Osteocyte (in vitro differentiated cells): ENCODE results near the gene PRKACA. TPM values are rescaled to one million over a fixed set of nuclear protein-coding genes. Genes with fewer than 3 reads are reported as not detected.

Source experiments
- DNase-seq: peaks from one replicate; pipeline ENCODE4 v3.0.0; 2021; ENCODE audit warnings: mixed read lengths; ENCODE audit not compliant: unreplicated experiment; ENCODE audit errors: extremely low spot score
- H3K27ac Mint-ChIP-seq: one replicate; pipeline ENCODE4 v1.8.0; 2021; ENCODE audit warnings: mild to moderate bottlenecking, mixed read lengths; ENCODE audit not compliant: unreplicated experiment
- H3K27me3 Mint-ChIP-seq: one replicate; pipeline ENCODE4 v1.8.0; 2021; ENCODE audit warnings: mixed read lengths; ENCODE audit not compliant: unreplicated experiment
- H3K36me3 Mint-ChIP-seq: one replicate; pipeline ENCODE4 v1.8.0; 2021; ENCODE audit warnings: mixed read lengths; ENCODE audit not compliant: unreplicated experiment
- H3K4me1 Mint-ChIP-seq: one replicate; pipeline ENCODE4 v1.8.0; 2021; ENCODE audit warnings: mixed read lengths; ENCODE audit not compliant: unreplicated experiment
- H3K4me3 Mint-ChIP-seq: one replicate; pipeline ENCODE4 v1.8.0; 2021; ENCODE audit warnings: mild to moderate bottlenecking, moderate library complexity, mixed read lengths; ENCODE audit not compliant: unreplicated experiment
- H3K9me3 Mint-ChIP-seq: one replicate; pipeline ENCODE4 v1.8.0; 2021; ENCODE audit warnings: mixed read lengths; ENCODE audit not compliant: unreplicated experiment
- total RNA-seq: library from RNA; stranded (reverse); gene quantifications from 2 replicates; pipeline ENCODE4 v1.2.1, GENCODE V29; 2021
- TF ChIP-seq, protein P1 (sequence below): fragments of 200-600 bp; sonication (generic); IDR thresholded peaks from 2 replicates; pipeline ENCODE4 v1.5.0; 2021; ENCODE audit warnings: antibody characterized with exemption, mild to moderate bottlenecking, moderate library complexity

PRKACA gene
- total RNA-seq, 1 donor from 2014 or later: 115 TPM

- H3K36me3 Mint-ChIP-seq: peaks cover 17% of the 10 kb centered on the region
Measured at GRCh38 chr19:14091813-14092462, 25.6 kb downstream of the PRKACA start.

DNA sequence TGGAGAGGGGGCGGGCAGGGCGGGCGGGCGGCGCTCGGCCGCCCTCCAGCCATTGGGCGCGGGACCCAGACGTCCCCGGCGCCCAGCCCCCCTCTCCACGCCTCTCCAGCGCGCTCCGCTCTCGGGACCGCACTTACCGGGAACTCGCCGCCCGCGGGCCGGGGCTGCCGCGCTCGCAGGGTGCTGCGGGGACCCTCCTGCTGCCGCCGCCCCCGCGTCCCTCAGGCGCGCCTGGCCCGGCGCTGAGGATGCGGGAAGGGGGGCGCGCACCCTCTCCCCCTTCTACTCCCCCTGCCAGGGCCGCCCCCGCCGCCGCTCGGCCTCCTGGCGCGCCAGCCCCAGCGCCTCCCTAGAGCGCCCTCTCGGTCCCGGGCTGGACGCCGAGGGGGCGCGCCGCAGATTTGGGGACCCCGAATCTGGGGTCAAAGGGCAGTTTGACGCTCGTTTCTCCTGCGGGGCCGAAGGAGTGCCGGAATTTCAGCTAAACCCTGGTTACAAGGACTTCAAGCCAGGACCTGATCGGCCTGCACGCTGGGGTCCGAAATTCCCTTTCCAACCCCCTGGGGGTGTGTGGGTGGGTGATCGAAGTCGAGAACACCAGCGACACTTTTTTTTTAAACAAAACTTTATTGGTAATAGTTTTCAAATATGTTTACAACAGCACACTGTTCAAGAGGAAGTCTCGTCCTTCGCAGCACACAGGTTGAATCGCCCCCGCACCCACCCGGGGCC is 26.3 kb downstream of the PRKACA start:
- H3K36me3 Mint-ChIP-seq: peaks cover 14% of the 10 kb centered on the region
- no peak for DNase-seq
- H3K4me1 Mint-ChIP-seq: peaks cover 15% of the 10 kb centered on the region
- no peaks in the 10 kb centered on the region for H3K27me3 Mint-ChIP-seq
- TF ChIP-seq, protein P1, sequence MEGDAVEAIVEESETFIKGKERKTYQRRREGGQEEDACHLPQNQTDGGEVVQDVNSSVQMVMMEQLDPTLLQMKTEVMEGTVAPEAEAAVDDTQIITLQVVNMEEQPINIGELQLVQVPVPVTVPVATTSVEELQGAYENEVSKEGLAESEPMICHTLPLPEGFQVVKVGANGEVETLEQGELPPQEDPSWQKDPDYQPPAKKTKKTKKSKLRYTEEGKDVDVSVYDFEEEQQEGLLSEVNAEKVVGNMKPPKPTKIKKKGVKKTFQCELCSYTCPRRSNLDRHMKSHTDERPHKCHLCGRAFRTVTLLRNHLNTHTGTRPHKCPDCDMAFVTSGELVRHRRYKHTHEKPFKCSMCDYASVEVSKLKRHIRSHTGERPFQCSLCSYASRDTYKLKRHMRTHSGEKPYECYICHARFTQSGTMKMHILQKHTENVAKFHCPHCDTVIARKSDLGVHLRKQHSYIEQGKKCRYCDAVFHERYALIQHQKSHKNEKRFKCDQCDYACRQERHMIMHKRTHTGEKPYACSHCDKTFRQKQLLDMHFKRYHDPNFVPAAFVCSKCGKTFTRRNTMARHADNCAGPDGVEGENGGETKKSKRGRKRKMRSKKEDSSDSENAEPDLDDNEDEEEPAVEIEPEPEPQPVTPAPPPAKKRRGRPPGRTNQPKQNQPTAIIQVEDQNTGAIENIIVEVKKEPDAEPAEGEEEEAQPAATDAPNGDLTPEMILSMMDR: peak; percentile 25
- no peaks in the 10 kb centered on the region for H3K9me3 Mint-ChIP-seq
- peak overlapping the region; percentile 96 for H3K27ac Mint-ChIP-seq
- H3K4me3 Mint-ChIP-seq: peak overlapping the region; percentile 98

More at GRCh38 chr19:14091813-14092462, 25.6 kb downstream of the PRKACA start:
- no peak for DNase-seq
- Mint-ChIP-seq H3K4me1 (peaks cover 15% of the 10 kb centered on the region), H3K4me3 (peak overlapping the region; percentile 98), H3K27me3 (no peaks in the 10 kb centered on the region), H3K27ac (peak overlapping the region; percentile 96), H3K9me3 (no peaks in the 10 kb centered on the region)
- TF ChIP-seq, protein P1: no peak

- peak within 1 kb of the TSS; percentile 96 for H3K27ac Mint-ChIP-seq
- H3K27me3 Mint-ChIP-seq: no peaks in the 10 kb centered on the region
- peak; percentile 91 for DNase-seq
- no peaks in the 10 kb centered on the region for H3K9me3 Mint-ChIP-seq
- peaks cover 14% of the 10 kb centered on the region for H3K36me3 Mint-ChIP-seq
- H3K4me3 Mint-ChIP-seq: peak within 1 kb of the TSS; percentile 98
- TF ChIP-seq, protein P1: no peak
- peaks cover 15% of the 10 kb centered on the region for H3K4me1 Mint-ChIP-seq
Measured at GRCh38 chr19:14090509-14091080, 27.0 kb downstream of the PRKACA start, which contains the start of gene SAMD1. Gene SAMD1, minus strand, starts transcription at chr19:14090751.

GRCh38 chr19:14089662-14090508 is 27.7 kb downstream of the PRKACA start:
- Mint-ChIP-seq H3K36me3 (peaks cover 14% of the 10 kb centered on the region), H3K27me3 (no peaks in the 10 kb centered on the region), H3K9me3 (no peaks in the 10 kb centered on the region), H3K4me1 (peaks cover 15% of the 10 kb centered on the region), H3K4me3 (peak overlapping the region; percentile 74), H3K27ac (peak overlapping the region; percentile 42)
- DNase-seq: no peak
- TF ChIP-seq, protein P1: no peak
